Esophagus squamous epithelium (tissue), 4 donors: ENCODE data around the gene SRSF5.

Experiments
- CTCF ChIP-seq, 6 experiments: fragments of 450-650 bp in 4 of 6; fragments of 200-600 bp in 2 of 6; sonication (generic) in 2 of 6; IDR thresholded peaks; one replicate each; pipeline ENCODE4 v1.5.1; 2016 to 2019; ENCODE audit warnings: antibody characterized with exemption in 6 of 6, mild to moderate bottlenecking in 4 of 6, moderate library complexity in 4 of 6
- POLR2A ChIP-seq, 4 donors: fragments of 450-650 bp; IDR thresholded peaks; one replicate each; pipeline ENCODE4 v1.6.1; 2017; ENCODE audit warnings: antibody characterized with exemption in 4 of 4, mild to moderate bottlenecking in 4 of 4, moderate library complexity in 3 of 4

- TF ChIP-seq POLR2A (IDR thresholded peaks at IDR 0.05) = no peak
- no peak for TF ChIP-seq CTCF (IDR thresholded peaks at IDR 0.05)
Measured at GRCh38 chr14:69719501-69719951, 47.4 kb upstream of the SRSF5 start.
